WTC11 (cell line): ENCODE results near the gene MXRA7. TPM values are rescaled to one million over a fixed set of nuclear protein-coding genes. Genes with fewer than 3 reads are reported as not detected.

Source experiments
- ATAC-seq: fragments of 200-7000 bp; cut with Tn5 transposase; 2 replicates; pipeline ENCODE4 v1.10.0; 2021; ENCODE audit warnings: mild to moderate bottlenecking, moderate library complexity
- CTCF ChIA-PET: fragments of 300-600 bp; sonication (Branson Sonifier 250); formaldehyde crosslinking; loops from one replicate; lab custom pipeline; 2021; ENCODE audit warnings: antibody characterized with exemption; lab: Charles Lee
- POLR2A ChIA-PET: fragments of 350-600 bp; sonication (Branson Sonifier 250); formaldehyde crosslinking; loops from one replicate; lab custom pipeline; 2021; ENCODE audit warnings: antibody characterized with exemption; lab: Charles Lee
- DNase-seq: peaks from one replicate; pipeline ENCODE4 v3.0.0; 2021; ENCODE audit warnings: low spot score
- H3K27ac Mint-ChIP-seq: 2 replicates; pipeline ENCODE4 v1.8.0; 2021; ENCODE audit warnings: mixed read lengths
- H3K27me3 Mint-ChIP-seq: 2 replicates; pipeline ENCODE4 v1.8.0; 2021; ENCODE audit warnings: low read depth, mild to moderate bottlenecking, moderate library complexity, mixed read lengths
- H3K36me3 Mint-ChIP-seq: 2 replicates; pipeline ENCODE4 v1.8.0; 2021; ENCODE audit warnings: mixed read lengths
- H3K4me1 Mint-ChIP-seq: 2 replicates; pipeline ENCODE4 v1.8.0; 2022; ENCODE audit warnings: mixed read lengths
- H3K4me3 Mint-ChIP-seq: 2 replicates; pipeline ENCODE4 v1.8.0; 2021; ENCODE audit warnings: mild to moderate bottlenecking, moderate library complexity, mixed read lengths
- H3K9me3 Mint-ChIP-seq: 2 replicates; pipeline ENCODE4 v1.8.0; 2021; ENCODE audit warnings: mixed read lengths
- CREM ChIP-seq: sonication (generic); formaldehyde crosslinking; IDR thresholded peaks from 2 replicates; pipeline ENCODE4 v1.8.1; 2022; ENCODE audit warnings: mild to moderate bottlenecking, missing genetic modification reagents, moderate library complexity
- FOXP1 ChIP-seq: sonication (generic); formaldehyde crosslinking; IDR thresholded peaks from 2 replicates; pipeline ENCODE4 v1.8.0; 2022; ENCODE audit warnings: missing genetic modification reagents, mild to moderate bottlenecking, moderate library complexity, borderline replicate concordance
- HMGA2 ChIP-seq: fragments of 250-450 bp; sonication (Bioruptor Pico); IDR thresholded peaks from 2 replicates; pipeline ENCODE4 v1.4.0; 2021; ENCODE audit warnings: mild to moderate bottlenecking, moderate library complexity
- NR1H2 ChIP-seq: sonication (generic); formaldehyde crosslinking; IDR thresholded peaks from 2 replicates; pipeline ENCODE4 v1.9.0; 2021; ENCODE audit warnings: mild to moderate bottlenecking, moderate library complexity, missing genetic modification reagents
- RELA ChIP-seq: sonication (generic); formaldehyde crosslinking; IDR thresholded peaks from 2 replicates; pipeline ENCODE4 v1.8.1; 2022; ENCODE audit warnings: missing genetic modification reagents, mild to moderate bottlenecking, borderline replicate concordance
- TCF7 ChIP-seq: sonication (generic); formaldehyde crosslinking; IDR thresholded peaks from 2 replicates; pipeline ENCODE4 v1.8.0; 2022; ENCODE audit warnings: mild to moderate bottlenecking, low read depth, missing genetic modification reagents, moderate library complexity
- TEAD4 ChIP-seq: sonication (generic); formaldehyde crosslinking; IDR thresholded peaks from 2 replicates; pipeline ENCODE4 v1.8.0; 2022; ENCODE audit warnings: mild to moderate bottlenecking, missing genetic modification reagents
- ZNF138 ChIP-seq: sonication (generic); formaldehyde crosslinking; conservative IDR thresholded peaks from 2 replicates; pipeline ENCODE4 v1.8.1; 2022; ENCODE audit warnings: mild to moderate bottlenecking, moderate library complexity, missing genetic modification reagents
- ZNF396 ChIP-seq: fragments of 250-450 bp; sonication (Bioruptor Pico); IDR thresholded peaks from 2 replicates; pipeline ENCODE4 v1.8.0; 2021; ENCODE audit warnings: mild to moderate bottlenecking, moderate library complexity, borderline replicate concordance
- ZNF671 ChIP-seq: fragments of 250-450 bp; sonication (Bioruptor Pico); IDR thresholded peaks from 2 replicates; pipeline ENCODE4 v1.8.0; 2021; ENCODE audit warnings: mild to moderate bottlenecking
- total RNA-seq: library from RNA; stranded (reverse); gene quantifications from 3 replicates; pipeline ENCODE4 v1.2.3, GENCODE V29; 2021
- TF ChIP-seq, protein P1 (sequence below): sonication (generic); formaldehyde crosslinking; conservative IDR thresholded peaks from 2 replicates; pipeline ENCODE4 v1.8.1; 2023; ENCODE audit warnings: mild to moderate bottlenecking, low read depth, missing genetic modification reagents, moderate library complexity
- TF ChIP-seq, protein P2 (sequence below): sonication (generic); formaldehyde crosslinking; IDR thresholded peaks from 2 replicates; pipeline ENCODE4 v1.8.0; 2022; ENCODE audit warnings: mild to moderate bottlenecking, missing genetic modification reagents
- TF ChIP-seq, protein P3 (sequence below): sonication (generic); formaldehyde crosslinking; IDR thresholded peaks from 2 replicates; pipeline ENCODE4 v1.8.1; 2023; ENCODE audit warnings: mild to moderate bottlenecking, missing genetic modification reagents, moderate library complexity
- TF ChIP-seq, protein P4 (sequence below): fragments of 250-450 bp; sonication (Bioruptor Pico); IDR thresholded peaks from 2 replicates; pipeline ENCODE4 v2.1.2; 2022; ENCODE audit warnings: mild to moderate bottlenecking, moderate library complexity
- TF ChIP-seq, protein P5 (sequence below): sonication (generic); formaldehyde crosslinking; IDR thresholded peaks from 2 replicates; pipeline ENCODE4 v1.8.1; 2022; ENCODE audit warnings: mild to moderate bottlenecking, missing genetic modification reagents, moderate library complexity, borderline replicate concordance
- TF ChIP-seq, protein P6 (sequence below): sonication (generic); formaldehyde crosslinking; IDR thresholded peaks from 2 replicates; pipeline ENCODE4 v1.8.1; 2023; ENCODE audit warnings: mild to moderate bottlenecking, missing genetic modification reagents, borderline replicate concordance
- TF ChIP-seq, protein P7 (sequence below): fragments of 200-600 bp; IDR thresholded peaks from 2 replicates; pipeline ENCODE4 v1.8.0; 2022; ENCODE audit warnings: antibody characterized with exemption

MXRA7 gene
- total RNA-seq, 1 experiment from 2014 or later = 46.5 TPM

DNA sequence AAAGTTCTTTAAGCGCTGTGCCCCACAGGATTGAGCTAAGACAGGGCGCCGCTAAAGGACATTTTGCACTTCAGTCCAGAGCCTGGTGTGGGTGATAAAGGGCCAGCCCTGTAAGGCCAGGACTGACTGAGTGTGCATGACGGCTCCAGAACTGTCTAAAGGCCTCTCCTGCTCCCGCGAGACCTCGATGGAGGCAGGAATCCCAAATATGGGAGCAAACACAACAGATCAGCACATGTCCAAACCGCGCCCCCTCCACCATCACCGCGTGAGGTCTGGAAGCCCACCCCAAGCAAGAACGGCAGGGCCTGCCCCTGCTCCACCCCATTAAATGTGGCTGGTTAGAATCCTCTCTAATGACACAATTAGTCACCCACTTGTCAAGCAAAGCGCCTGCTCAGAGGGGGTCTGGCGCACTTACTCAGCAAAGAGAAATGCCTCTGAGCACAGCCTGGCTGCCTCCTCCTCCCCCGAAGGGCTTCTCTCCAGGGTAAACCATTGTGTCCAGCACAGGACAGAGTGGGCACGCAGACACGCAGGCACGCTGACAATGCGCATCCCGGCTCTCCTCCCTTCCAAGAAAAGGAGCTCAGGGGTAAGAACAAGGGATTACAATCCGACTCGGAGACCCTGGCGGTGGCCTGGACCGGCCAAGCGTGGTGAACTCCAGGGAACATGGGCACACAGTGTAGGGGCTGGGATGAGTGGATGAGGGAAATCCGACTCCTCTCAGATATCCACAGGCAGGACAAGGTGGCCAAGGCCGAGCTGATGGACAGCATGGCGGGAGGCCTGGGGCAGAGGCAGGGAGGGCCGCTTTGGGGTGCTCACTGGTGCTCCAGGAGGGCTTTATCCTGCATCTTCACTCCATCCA lies 1.5 kb downstream of the MXRA7 start:
- DNase-seq (no peak), ATAC-seq (no peak)
- H3K36me3 Mint-ChIP-seq = peaks cover 3% of the 10 kb centered on the region; the same call in 1 of the 2 replicates
- H3K9me3 Mint-ChIP-seq = no peaks in the 10 kb centered on the region
- no peak overlapping the region for H3K27ac Mint-ChIP-seq
- peaks cover 15% of the 10 kb centered on the region for H3K27me3 Mint-ChIP-seq
- TF ChIP-seq, protein P1, sequence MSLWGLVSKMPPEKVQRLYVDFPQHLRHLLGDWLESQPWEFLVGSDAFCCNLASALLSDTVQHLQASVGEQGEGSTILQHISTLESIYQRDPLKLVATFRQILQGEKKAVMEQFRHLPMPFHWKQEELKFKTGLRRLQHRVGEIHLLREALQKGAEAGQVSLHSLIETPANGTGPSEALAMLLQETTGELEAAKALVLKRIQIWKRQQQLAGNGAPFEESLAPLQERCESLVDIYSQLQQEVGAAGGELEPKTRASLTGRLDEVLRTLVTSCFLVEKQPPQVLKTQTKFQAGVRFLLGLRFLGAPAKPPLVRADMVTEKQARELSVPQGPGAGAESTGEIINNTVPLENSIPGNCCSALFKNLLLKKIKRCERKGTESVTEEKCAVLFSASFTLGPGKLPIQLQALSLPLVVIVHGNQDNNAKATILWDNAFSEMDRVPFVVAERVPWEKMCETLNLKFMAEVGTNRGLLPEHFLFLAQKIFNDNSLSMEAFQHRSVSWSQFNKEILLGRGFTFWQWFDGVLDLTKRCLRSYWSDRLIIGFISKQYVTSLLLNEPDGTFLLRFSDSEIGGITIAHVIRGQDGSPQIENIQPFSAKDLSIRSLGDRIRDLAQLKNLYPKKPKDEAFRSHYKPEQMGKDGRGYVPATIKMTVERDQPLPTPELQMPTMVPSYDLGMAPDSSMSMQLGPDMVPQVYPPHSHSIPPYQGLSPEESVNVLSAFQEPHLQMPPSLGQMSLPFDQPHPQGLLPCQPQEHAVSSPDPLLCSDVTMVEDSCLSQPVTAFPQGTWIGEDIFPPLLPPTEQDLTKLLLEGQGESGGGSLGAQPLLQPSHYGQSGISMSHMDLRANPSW (CRISPR knock-in tag) = no peak
- TF ChIP-seq, protein P2, sequence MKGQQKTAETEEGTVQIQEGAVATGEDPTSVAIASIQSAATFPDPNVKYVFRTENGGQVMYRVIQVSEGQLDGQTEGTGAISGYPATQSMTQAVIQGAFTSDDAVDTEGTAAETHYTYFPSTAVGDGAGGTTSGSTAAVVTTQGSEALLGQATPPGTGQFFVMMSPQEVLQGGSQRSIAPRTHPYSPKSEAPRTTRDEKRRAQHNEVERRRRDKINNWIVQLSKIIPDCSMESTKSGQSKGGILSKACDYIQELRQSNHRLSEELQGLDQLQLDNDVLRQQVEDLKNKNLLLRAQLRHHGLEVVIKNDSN (CRISPR knock-in tag) = no peak
- TF ChIP-seq, protein P3, sequence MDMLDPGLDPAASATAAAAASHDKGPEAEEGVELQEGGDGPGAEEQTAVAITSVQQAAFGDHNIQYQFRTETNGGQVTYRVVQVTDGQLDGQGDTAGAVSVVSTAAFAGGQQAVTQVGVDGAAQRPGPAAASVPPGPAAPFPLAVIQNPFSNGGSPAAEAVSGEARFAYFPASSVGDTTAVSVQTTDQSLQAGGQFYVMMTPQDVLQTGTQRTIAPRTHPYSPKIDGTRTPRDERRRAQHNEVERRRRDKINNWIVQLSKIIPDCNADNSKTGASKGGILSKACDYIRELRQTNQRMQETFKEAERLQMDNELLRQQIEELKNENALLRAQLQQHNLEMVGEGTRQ (CRISPR knock-in tag) = no peak
- TF ChIP-seq NR1H2 (CRISPR knock-in tag) (no peak), FOXP1 (CRISPR knock-in tag) (no peak), ZNF396 (CRISPR knock-in tag) (no peak), CREM (CRISPR knock-in tag) (no peak), RELA (CRISPR knock-in tag) (no peak), TEAD4 (CRISPR knock-in tag) (no peak)
- TF ChIP-seq, protein P4, sequence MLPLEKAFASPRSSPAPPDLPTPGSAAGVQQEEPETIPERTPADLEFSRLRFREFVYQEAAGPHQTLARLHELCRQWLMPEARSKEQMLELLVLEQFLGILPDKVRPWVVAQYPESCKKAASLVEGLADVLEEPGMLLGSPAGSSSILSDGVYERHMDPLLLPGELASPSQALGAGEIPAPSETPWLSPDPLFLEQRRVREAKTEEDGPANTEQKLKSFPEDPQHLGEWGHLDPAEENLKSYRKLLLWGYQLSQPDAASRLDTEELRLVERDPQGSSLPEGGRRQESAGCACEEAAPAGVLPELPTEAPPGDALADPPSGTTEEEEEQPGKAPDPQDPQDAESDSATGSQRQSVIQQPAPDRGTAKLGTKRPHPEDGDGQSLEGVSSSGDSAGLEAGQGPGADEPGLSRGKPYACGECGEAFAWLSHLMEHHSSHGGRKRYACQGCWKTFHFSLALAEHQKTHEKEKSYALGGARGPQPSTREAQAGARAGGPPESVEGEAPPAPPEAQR = no peak
- peaks cover 34% of the 10 kb centered on the region for H3K4me1 Mint-ChIP-seq
- H3K4me3 Mint-ChIP-seq = peak overlapping the region; percentile 74
- ChIA-PET POLR2A (interaction anchor here (0.6 kb wide), 2 partner anchors 95 to 1267 kb away, joined by 5 to 6 read pairs; no protein-coding TSS in a partner anchor), CTCF (interaction anchor here (0.5 to 4.2 kb wide), 20 partner anchors 8 to 186 kb away, joined by 3 to 52 read pairs (median 5); partner anchors contain the start of genes JMJD6, METTL23 and PRCD)

DNA sequence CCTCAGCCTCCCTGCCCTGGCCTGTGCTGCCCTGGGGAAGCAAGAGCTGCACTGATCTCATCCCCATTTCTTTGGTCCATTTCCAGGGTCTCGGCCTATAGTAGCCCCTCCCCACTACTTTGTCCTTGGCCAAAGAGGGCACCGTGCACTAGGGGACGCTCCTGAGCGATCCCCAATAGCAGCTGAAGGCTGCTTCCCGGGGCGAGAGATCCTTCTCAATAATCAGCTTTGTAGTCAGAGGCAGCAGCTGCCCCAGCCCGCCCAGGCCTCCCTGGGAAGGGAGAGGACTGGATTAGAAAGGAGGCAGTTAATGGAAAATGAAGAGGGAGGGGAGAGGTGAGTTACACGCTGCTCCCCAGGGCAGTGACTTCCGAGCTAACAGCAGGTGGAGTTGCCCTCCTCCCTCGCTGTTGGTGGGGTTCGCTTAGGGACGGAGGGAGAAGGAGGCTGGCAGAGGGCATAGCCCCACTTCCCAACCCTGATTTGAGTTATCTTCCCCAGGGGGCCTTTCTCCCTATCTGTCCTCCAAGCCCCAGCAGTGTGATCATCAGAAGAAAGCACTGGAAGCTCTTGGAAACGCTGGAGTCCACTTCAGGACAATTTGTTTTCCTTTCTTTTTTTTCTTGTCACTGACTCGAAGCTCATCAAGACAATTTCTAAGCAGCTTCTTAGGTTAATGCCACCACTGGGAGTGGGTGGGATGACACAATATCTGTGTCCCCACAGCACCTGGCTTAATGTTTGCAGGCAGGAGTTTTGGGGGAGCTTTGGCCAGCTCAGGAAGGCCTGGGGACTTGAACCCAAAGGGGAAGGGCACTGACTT lies 2.6 kb downstream of the MXRA7 start:
- POLR2A ChIA-PET = interaction anchor here (0.6 to 1.1 kb wide), 3 partner anchors 37 to 261 kb away, joined by 3 to 5 read pairs (median 5); no protein-coding TSS in a partner anchor
- H3K4me1 Mint-ChIP-seq = peaks cover 34% of the 10 kb centered on the region
- H3K27ac Mint-ChIP-seq = no peak overlapping the region
- peak; percentile 84 for DNase-seq
- H3K4me3 Mint-ChIP-seq = peak overlapping the region; percentile 74
- H3K36me3 Mint-ChIP-seq = peaks cover 3% of the 10 kb centered on the region; the same call in 1 of the 2 replicates
- CTCF ChIA-PET = interaction anchor here (0.6 to 4.2 kb wide), 45 partner anchors 9 to 585 kb away, joined by 3 to 52 read pairs (median 4); partner anchors contain the start of genes JMJD6, METTL23, MFSD11 and MGAT5B
- H3K9me3 Mint-ChIP-seq = no peaks in the 10 kb centered on the region
- peaks cover 15% of the 10 kb centered on the region for H3K27me3 Mint-ChIP-seq
- ATAC-seq = peak; percentile 86
- no peak for TF ChIP-seq TCF7 (CRISPR knock-in tag)
- 0 out of 2 replicates have a peak, but pooled peaks have one; percentile 39 for TF ChIP-seq ZNF138
- TF ChIP-seq, protein P5, sequence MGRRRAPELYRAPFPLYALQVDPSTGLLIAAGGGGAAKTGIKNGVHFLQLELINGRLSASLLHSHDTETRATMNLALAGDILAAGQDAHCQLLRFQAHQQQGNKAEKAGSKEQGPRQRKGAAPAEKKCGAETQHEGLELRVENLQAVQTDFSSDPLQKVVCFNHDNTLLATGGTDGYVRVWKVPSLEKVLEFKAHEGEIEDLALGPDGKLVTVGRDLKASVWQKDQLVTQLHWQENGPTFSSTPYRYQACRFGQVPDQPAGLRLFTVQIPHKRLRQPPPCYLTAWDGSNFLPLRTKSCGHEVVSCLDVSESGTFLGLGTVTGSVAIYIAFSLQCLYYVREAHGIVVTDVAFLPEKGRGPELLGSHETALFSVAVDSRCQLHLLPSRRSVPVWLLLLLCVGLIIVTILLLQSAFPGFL = no peak
- TF ChIP-seq, protein P6, sequence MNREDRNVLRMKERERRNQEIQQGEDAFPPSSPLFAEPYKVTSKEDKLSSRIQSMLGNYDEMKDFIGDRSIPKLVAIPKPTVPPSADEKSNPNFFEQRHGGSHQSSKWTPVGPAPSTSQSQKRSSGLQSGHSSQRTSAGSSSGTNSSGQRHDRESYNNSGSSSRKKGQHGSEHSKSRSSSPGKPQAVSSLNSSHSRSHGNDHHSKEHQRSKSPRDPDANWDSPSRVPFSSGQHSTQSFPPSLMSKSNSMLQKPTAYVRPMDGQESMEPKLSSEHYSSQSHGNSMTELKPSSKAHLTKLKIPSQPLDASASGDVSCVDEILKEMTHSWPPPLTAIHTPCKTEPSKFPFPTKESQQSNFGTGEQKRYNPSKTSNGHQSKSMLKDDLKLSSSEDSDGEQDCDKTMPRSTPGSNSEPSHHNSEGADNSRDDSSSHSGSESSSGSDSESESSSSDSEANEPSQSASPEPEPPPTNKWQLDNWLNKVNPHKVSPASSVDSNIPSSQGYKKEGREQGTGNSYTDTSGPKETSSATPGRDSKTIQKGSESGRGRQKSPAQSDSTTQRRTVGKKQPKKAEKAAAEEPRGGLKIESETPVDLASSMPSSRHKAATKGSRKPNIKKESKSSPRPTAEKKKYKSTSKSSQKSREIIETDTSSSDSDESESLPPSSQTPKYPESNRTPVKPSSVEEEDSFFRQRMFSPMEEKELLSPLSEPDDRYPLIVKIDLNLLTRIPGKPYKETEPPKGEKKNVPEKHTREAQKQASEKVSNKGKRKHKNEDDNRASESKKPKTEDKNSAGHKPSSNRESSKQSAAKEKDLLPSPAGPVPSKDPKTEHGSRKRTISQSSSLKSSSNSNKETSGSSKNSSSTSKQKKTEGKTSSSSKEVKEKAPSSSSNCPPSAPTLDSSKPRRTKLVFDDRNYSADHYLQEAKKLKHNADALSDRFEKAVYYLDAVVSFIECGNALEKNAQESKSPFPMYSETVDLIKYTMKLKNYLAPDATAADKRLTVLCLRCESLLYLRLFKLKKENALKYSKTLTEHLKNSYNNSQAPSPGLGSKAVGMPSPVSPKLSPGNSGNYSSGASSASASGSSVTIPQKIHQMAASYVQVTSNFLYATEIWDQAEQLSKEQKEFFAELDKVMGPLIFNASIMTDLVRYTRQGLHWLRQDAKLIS (CRISPR knock-in tag) = no peak
- no peak for TF ChIP-seq HMGA2 (CRISPR knock-in tag)
- TF ChIP-seq, protein P7, sequence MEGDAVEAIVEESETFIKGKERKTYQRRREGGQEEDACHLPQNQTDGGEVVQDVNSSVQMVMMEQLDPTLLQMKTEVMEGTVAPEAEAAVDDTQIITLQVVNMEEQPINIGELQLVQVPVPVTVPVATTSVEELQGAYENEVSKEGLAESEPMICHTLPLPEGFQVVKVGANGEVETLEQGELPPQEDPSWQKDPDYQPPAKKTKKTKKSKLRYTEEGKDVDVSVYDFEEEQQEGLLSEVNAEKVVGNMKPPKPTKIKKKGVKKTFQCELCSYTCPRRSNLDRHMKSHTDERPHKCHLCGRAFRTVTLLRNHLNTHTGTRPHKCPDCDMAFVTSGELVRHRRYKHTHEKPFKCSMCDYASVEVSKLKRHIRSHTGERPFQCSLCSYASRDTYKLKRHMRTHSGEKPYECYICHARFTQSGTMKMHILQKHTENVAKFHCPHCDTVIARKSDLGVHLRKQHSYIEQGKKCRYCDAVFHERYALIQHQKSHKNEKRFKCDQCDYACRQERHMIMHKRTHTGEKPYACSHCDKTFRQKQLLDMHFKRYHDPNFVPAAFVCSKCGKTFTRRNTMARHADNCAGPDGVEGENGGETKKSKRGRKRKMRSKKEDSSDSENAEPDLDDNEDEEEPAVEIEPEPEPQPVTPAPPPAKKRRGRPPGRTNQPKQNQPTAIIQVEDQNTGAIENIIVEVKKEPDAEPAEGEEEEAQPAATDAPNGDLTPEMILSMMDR = peak; percentile 37; the same call in 1 of the 2 replicates
- no peak for TF ChIP-seq ZNF671 (CRISPR knock-in tag)
